HAP-1 (cell line): ENCODE data around the gene KLHDC3.

Experiments used
- DNase-seq, 2 experiments: peaks; one replicate each; pipeline ENCODE4 v3.0.0-alpha.2; 2016 to 2020; ENCODE audit warnings: low spot score in 2 of 2
- H3K27me3 ChIP-seq: fragments of 250-450 bp; sonication (Bioruptor Pico); 2 replicates; pipeline ENCODE4 v1.5.1; 2020; ENCODE audit warnings: low read depth, mild to moderate bottlenecking, moderate library complexity
- H3K36me3 ChIP-seq: fragments of 250-450 bp; sonication (Bioruptor Pico); replicated peaks from 2 replicates; pipeline ENCODE4 v1.5.1; 2020; ENCODE audit warnings: mild to moderate bottlenecking
- H3K4me1 ChIP-seq: fragments of 250-450 bp; sonication (Bioruptor Pico); 2 replicates; pipeline ENCODE4 v1.5.1; 2020; ENCODE audit warnings: mild to moderate bottlenecking
- H3K4me3 ChIP-seq: fragments of 250-450 bp; sonication (Bioruptor Pico); 2 replicates; pipeline ENCODE4 v1.5.1; 2020; ENCODE audit warnings: mild to moderate bottlenecking, moderate library complexity
- H3K9me3 ChIP-seq: fragments of 250-450 bp; sonication (Bioruptor Pico); 2 replicates; pipeline ENCODE4 v1.5.1; 2020; ENCODE audit warnings: mild to moderate bottlenecking, moderate library complexity
- in situ Hi-C: fragments of 300-500 bp; cut with MboI; formaldehyde crosslinking; loops from 3 replicates; pipeline ENCODE4 v1.14.3; 2020; ENCODE audit warnings: low sequenced_read_pairs, inconsistent platforms, mixed read lengths

The KLHDC3 gene, protein sequence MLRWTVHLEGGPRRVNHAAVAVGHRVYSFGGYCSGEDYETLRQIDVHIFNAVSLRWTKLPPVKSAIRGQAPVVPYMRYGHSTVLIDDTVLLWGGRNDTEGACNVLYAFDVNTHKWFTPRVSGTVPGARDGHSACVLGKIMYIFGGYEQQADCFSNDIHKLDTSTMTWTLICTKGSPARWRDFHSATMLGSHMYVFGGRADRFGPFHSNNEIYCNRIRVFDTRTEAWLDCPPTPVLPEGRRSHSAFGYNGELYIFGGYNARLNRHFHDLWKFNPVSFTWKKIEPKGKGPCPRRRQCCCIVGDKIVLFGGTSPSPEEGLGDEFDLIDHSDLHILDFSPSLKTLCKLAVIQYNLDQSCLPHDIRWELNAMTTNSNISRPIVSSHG

GRCh38 chr6:43013843-43014433, at the start of gene KLHDC3, which contains the start of gene MEA1:
TSS of gene KLHDC3 (plus strand) at chr6:43014249. CDS start at chr6:43017193, 2,944 bp downstream.
TSS of gene MEA1 (minus strand) at chr6:43013946. CDS start at chr6:43013813, 133 bp downstream.
- Histone ChIP-seq H3K36me3 (peaks cover 46% of the 10 kb centered on the region), H3K4me1 (peaks cover 4% of the 10 kb centered on the region), H3K4me3 (peak within 1 kb of the TSS; percentile 63), H3K27me3 (no peaks in the 10 kb centered on the region), H3K9me3 (no peaks in the 10 kb centered on the region)
- in situ Hi-C loops: no loop called here
- peak; percentile 99 to 100 for DNase-seq

- Histone ChIP-seq H3K4me1 (no peaks in the 10 kb centered on the region), H3K36me3 (peaks cover 51% of the 10 kb centered on the region), H3K9me3 (no peaks in the 10 kb centered on the region), H3K4me3 (no peak overlapping the region), H3K27me3 (no peaks in the 10 kb centered on the region)
- no peak for DNase-seq
- in situ Hi-C loops: no loop called here
These were observed 47.5 kb upstream of the KLHDC3 start for GRCh38 chr6:42966571-42966970.

GRCh38 chr6:42967228-42967627, 46.8 kb upstream of the KLHDC3 start:
- Histone ChIP-seq H3K27me3 (no peaks in the 10 kb centered on the region), H3K36me3 (peaks cover 53% of the 10 kb centered on the region), H3K9me3 (no peaks in the 10 kb centered on the region), H3K4me1 (no peaks in the 10 kb centered on the region), H3K4me3 (no peak overlapping the region)
- in situ Hi-C loops: no loop called here
- no peak for DNase-seq

DNA sequence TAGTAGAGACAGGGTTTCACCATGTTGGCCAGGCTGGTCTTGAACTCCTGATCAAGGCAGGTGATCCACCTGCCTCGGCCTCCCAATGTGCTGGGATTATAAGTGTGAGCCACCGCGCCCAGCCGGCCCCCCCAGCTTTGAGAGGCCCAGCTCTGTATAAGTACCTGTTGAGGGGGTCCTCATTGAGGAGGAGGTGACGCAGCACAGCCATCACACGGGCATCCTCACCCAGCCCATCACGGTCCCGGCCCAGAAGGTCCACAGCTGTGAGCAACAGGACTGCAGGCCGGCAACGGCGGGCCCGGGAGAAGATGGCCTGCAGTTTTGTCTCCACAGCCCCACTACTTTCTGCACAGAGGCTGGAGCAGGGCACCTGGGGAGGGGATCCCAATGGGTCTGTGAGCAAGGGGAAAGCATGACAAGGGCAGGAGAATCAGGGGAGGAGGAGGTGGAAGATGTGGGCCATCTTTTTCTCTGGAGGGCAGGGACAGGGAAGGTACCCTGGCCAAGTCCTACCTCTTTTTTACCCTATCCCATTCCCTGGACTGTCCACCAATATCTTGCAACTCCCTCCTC, 45.8 kb upstream of the KLHDC3 start:
- in situ Hi-C loops: no loop called here
- H3K36me3 ChIP-seq: peaks cover 52% of the 10 kb centered on the region
- no peaks in the 10 kb centered on the region for H3K9me3 ChIP-seq
- H3K4me3 ChIP-seq: no peak overlapping the region
- H3K4me1 ChIP-seq: no peaks in the 10 kb centered on the region
- DNase-seq: no peak
- H3K27me3 ChIP-seq: no peaks in the 10 kb centered on the region

- in situ Hi-C loops: no loop called here
- DNase-seq: no peak
- Histone ChIP-seq H3K9me3 (no peaks in the 10 kb centered on the region), H3K36me3 (peaks cover 57% of the 10 kb centered on the region), H3K27me3 (no peaks in the 10 kb centered on the region), H3K4me3 (no peak overlapping the region), H3K4me1 (no peaks in the 10 kb centered on the region)
These were observed 45.3 kb upstream of the KLHDC3 start for GRCh38 chr6:42968783-42969182.

- H3K9me3 ChIP-seq: no peaks in the 10 kb centered on the region
- H3K27me3 ChIP-seq: no peaks in the 10 kb centered on the region
- H3K4me3 ChIP-seq: no peak overlapping the region
- H3K36me3 ChIP-seq: peaks cover 56% of the 10 kb centered on the region
- no peak for DNase-seq
- in situ Hi-C loops: no loop called here
- H3K4me1 ChIP-seq: no peaks in the 10 kb centered on the region
These were observed 44.6 kb upstream of the KLHDC3 start for GRCh38 chr6:42969431-42969830.

GRCh38 chr6:42969934-42970333, 44.1 kb upstream of the KLHDC3 start:
- Histone ChIP-seq H3K4me1 (no peaks in the 10 kb centered on the region), H3K27me3 (no peaks in the 10 kb centered on the region), H3K4me3 (no peak overlapping the region), H3K36me3 (peaks cover 56% of the 10 kb centered on the region), H3K9me3 (no peaks in the 10 kb centered on the region)
- DNase-seq: no peak
- in situ Hi-C loops: no loop called here

GRCh38 chr6:42970871-42971612, 43.0 kb upstream of the KLHDC3 start:
- in situ Hi-C loops: no loop called here
- Histone ChIP-seq H3K36me3 (peaks cover 49% of the 10 kb centered on the region), H3K4me3 (no peak overlapping the region), H3K4me1 (no peaks in the 10 kb centered on the region), H3K27me3 (no peaks in the 10 kb centered on the region), H3K9me3 (no peaks in the 10 kb centered on the region)
- DNase-seq: no peak

DNA sequence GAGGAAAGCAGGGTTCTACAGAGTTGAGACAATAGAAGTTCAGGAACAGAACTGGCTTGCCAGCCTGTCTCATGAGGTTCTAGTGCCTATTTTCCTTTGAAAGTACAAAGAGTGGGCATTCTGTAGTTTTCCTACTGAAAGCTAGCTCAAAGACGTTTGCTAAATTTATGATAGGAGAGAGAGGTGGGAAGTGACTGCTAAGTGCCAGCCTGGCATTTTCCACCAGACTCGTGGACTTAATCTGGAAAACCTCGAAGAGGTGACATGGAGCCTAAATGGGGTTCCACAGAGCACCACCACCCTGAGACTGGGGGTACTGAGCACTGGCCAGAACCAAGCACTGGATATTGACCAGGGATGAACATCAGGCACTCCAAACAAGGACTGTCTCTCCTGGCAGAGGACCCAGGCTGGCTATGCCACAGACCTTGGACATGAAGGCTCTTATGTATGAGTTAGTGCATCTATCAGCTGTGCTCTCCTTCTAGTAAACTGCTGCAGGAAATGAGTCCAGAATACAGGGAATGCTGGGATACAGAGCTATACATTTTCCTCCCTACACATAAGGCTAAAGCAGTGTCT, 42.2 kb upstream of the KLHDC3 start:
- no peak for DNase-seq
- in situ Hi-C loops: no loop called here
- Histone ChIP-seq H3K4me3 (no peak overlapping the region), H3K36me3 (peaks cover 44% of the 10 kb centered on the region), H3K9me3 (no peaks in the 10 kb centered on the region), H3K27me3 (no peaks in the 10 kb centered on the region), H3K4me1 (peaks cover 3% of the 10 kb centered on the region; the same call in 1 of the 2 replicates)

GRCh38 chr6:42973926-42974325, 40.1 kb upstream of the KLHDC3 start:
- in situ Hi-C loops: no loop called here
- Histone ChIP-seq H3K27me3 (no peaks in the 10 kb centered on the region), H3K9me3 (no peaks in the 10 kb centered on the region), H3K4me3 (no peak overlapping the region), H3K36me3 (peaks cover 32% of the 10 kb centered on the region), H3K4me1 (peaks cover 8% of the 10 kb centered on the region)
- no peak for DNase-seq

GRCh38 chr6:42974919-42975505, 39.0 kb upstream of the KLHDC3 start:
- Histone ChIP-seq H3K36me3 (peaks cover 28% of the 10 kb centered on the region), H3K9me3 (no peaks in the 10 kb centered on the region), H3K4me1 (peaks cover 14% of the 10 kb centered on the region), H3K4me3 (no peak overlapping the region), H3K27me3 (no peaks in the 10 kb centered on the region)
- DNase-seq: no peak
- in situ Hi-C loops: no loop called here

DNA sequence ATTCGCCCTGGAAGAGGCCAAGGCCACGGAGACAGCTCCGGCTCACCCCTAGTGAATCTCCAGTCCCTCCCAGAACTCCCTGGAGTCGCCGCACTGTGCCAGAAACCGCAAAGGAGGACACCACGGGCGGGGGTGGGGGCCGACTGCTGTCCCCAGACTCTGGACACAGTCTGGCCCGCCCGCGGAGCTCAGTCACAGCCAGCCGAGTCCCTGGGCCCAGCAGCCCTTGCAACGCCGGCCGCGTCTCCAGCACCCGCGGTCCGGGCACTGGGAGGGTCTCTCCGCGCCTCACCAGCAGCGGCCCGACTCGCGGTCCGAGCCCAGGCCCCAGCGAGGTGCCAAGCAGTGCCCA, 35.6 kb upstream of the KLHDC3 start:
- Histone ChIP-seq H3K4me1 (peaks cover 14% of the 10 kb centered on the region), H3K36me3 (peaks cover 12% of the 10 kb centered on the region), H3K27me3 (no peaks in the 10 kb centered on the region), H3K9me3 (no peaks in the 10 kb centered on the region), H3K4me3 (peak overlapping the region; percentile 86)
- DNase-seq: peak in 1 of 2 experiments; percentile 43
- in situ Hi-C loops: no loop called here

DNA sequence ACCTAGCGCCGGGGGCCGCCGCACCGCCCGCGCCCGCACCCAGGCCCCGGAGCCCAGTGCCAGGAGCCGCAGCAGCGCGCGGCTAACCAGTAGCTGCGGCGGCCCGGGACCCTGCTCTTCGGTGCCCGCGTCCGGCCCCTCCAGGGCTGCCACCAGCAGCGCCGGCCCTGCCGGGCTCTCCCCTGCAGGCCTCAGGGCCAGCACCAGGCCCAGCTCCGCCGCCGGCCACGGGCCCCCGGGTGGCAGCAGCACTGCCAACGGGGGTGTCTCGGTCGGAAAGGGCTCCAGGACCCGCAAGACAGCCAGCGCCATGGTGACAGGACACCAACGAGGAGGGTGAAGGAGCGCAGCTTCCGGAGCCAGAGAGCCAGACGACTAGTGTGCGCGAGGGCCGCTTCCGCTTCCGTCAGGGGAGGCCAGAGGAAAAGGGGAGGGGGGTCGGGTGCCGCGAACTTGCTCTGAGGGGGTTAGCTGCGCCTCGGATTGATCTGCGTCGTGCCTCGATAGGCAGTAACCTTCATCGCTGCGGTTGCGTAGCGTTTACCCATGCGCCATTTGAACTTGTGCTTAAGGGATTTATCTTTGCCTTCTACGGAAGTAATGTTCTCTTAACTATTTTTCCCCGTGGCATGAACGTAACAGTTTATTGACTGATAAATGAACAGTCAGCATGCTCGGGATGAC, 35.1 kb upstream of the KLHDC3 start, which contains the start of gene PEX6:
Gene PEX6, minus strand, starts transcription at position 343 of the 684 bp plus-strand sequence. Its CDS starts 31 bp downstream, at position 312.
- Histone ChIP-seq H3K36me3 (peaks cover 6% of the 10 kb centered on the region), H3K9me3 (no peaks in the 10 kb centered on the region), H3K4me1 (peaks cover 18% of the 10 kb centered on the region), H3K27me3 (no peaks in the 10 kb centered on the region), H3K4me3 (peak within 1 kb of the TSS; percentile 86)
- DNase-seq: peak; percentile 94 to 98
- in situ Hi-C loops: no loop called here
